ENCODE measurements around the gene MCM3.

DNA sequence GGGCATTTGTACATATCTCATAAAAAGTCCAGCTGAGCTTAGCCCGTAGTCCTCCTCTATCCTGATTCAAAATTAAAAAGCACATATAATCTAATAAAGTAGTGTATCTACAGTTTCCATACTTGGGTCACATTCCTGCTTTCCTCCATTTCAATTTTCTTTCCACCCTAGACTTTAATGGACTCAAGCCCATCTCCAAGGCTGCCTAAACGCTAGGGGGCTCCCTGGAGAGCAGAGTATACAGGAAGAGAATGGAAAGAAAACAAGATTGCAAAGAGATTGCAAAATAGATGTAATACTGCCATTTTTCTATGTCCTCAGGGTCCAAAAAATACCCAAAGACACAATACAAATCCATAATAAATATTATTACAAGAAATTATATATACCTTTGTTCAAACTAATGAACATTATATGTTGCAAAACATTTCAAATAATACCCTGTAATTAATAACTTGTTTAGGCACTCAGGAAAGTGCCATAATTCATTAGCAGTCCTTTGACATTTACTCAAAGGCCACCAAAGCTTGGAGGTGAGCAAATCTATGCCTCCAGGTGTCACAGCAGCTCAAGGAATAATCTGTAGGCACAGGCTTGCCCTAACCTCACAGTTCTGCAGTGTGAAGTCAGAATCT lies 2.4 kb upstream of the MCM3 start:
- TF ChIP-seq EZH2 (IDR thresholded peaks at IDR 0.05; ENCODE audit: low read length, missing control alignments) (no peak), CTCF (conservative IDR thresholded peaks at IDR 0.05 in 1 of 2, IDR thresholded peaks at IDR 0.05 in 1 of 2; ENCODE audit: low read depth in 1 of 2, low read length in 2 of 2) (peak; percentile 88 to 90)
